Loucy (cell line): ENCODE results near the gene IGSF21.

ENCODE experiments used
- H2AFZ ChIP-seq: fragments of 200-600 bp; sonication (generic); 2 replicates; pipeline ENCODE4 v1.6.0; 2016; ENCODE audit warnings: antibody characterized with exemption, mild to moderate bottlenecking, low read length, moderate library complexity
- H3F3A ChIP-seq: fragments of 200-600 bp; 2 replicates; pipeline ENCODE4 v1.6.0; 2016; ENCODE audit warnings: antibody characterized with exemption, low read depth, mild to moderate bottlenecking
- H3K27me3 ChIP-seq: fragments of 200-600 bp; sonication (generic); 2 replicates; pipeline ENCODE4 v1.6.1; 2014; ENCODE audit warnings: low read length, mild to moderate bottlenecking; ENCODE audit not compliant: insufficient read depth, poor library complexity, severe bottlenecking
- H3K36me3 ChIP-seq: fragments of 200-600 bp; sonication (generic); 2 replicates; pipeline ENCODE4 v1.6.1; 2016; ENCODE audit warnings: low read length; ENCODE audit not compliant: insufficient read depth
- H3K4me1 ChIP-seq: fragments of 200-600 bp; sonication (generic); 2 replicates; pipeline ENCODE4 v1.5.1; 2014; ENCODE audit warnings: low read length, mild to moderate bottlenecking; ENCODE audit not compliant: insufficient read depth, poor library complexity, severe bottlenecking
- H3K4me2 ChIP-seq: fragments of 200-600 bp; sonication (generic); 2 replicates; pipeline ENCODE4 v1.6.0; 2014; ENCODE audit warnings: antibody characterized with exemption, low read length, low read depth, mild to moderate bottlenecking; ENCODE audit not compliant: poor library complexity, severe bottlenecking
- H3K4me3 ChIP-seq: fragments of 200-600 bp; sonication (generic); 2 replicates; pipeline ENCODE4 v1.5.1; 2014; ENCODE audit warnings: low read length, mild to moderate bottlenecking, mixed read lengths; ENCODE audit not compliant: poor library complexity, severe bottlenecking
- H3K79me2 ChIP-seq: fragments of 200-600 bp; sonication (generic); 2 replicates; pipeline ENCODE4 v1.6.1; 2014; ENCODE audit warnings: low read length; ENCODE audit not compliant: insufficient read depth
- H3K9ac ChIP-seq: fragments of 200-600 bp; sonication (generic); 2 replicates; pipeline ENCODE4 v1.6.0; 2014; ENCODE audit warnings: mild to moderate bottlenecking, low read depth, low read length, moderate library complexity; ENCODE audit not compliant: poor library complexity, severe bottlenecking
- H3K9me2 ChIP-seq: fragments of 200-600 bp; sonication (generic); replicated peaks from 2 replicates; pipeline ENCODE4 v1.6.1; 2016; ENCODE audit warnings: low read depth, low read length, mixed read lengths
- H3K9me3 ChIP-seq: fragments of 200-600 bp; sonication (generic); 2 replicates; pipeline ENCODE4 v1.6.1; 2014; ENCODE audit warnings: mild to moderate bottlenecking, antibody characterized with exemption, low read length, low read depth; ENCODE audit not compliant: insufficient read depth
- H4K20me1 ChIP-seq: fragments of 200-600 bp; sonication (generic); 2 replicates; pipeline ENCODE4 v1.6.0; 2014; ENCODE audit warnings: antibody characterized with exemption, low read length, mild to moderate bottlenecking; ENCODE audit not compliant: insufficient read depth, poor library complexity, severe bottlenecking
- EZH2phosphoT487 ChIP-seq: fragments of 200-600 bp; IDR thresholded peaks from 2 replicates; pipeline ENCODE4 v1.6.1; 2018; ENCODE audit warnings: antibody characterized with exemption, mild to moderate bottlenecking, moderate library complexity, borderline replicate concordance
- TF ChIP-seq, protein P1 (sequence below): fragments of 200-600 bp; sonication (generic); conservative IDR thresholded peaks from 2 replicates; pipeline ENCODE4 v1.5.1; 2014; ENCODE audit warnings: mild to moderate bottlenecking, antibody characterized with exemption, low read length

Gene IGSF21

GRCh38 chr1:18347559-18347958, 240.0 kb downstream of the IGSF21 start:
- Histone ChIP-seq H3K9ac (no peak overlapping the region), H4K20me1 (no peaks in the 10 kb centered on the region), H3K4me2 (no peak overlapping the region), H3K4me1 (no peaks in the 10 kb centered on the region), H3K9me2 (no peaks in the 10 kb centered on the region), H3F3A (no peaks in the 10 kb centered on the region), H3K79me2 (no peaks in the 10 kb centered on the region), H3K27me3 (no peaks in the 10 kb centered on the region), H3K4me3 (no peak overlapping the region), H3K9me3 (peaks cover 3% of the 10 kb centered on the region; the same call in 1 of the 2 replicates), H2AFZ (no peak overlapping the region), H3K36me3 (no peaks in the 10 kb centered on the region)
- TF ChIP-seq, protein P1, sequence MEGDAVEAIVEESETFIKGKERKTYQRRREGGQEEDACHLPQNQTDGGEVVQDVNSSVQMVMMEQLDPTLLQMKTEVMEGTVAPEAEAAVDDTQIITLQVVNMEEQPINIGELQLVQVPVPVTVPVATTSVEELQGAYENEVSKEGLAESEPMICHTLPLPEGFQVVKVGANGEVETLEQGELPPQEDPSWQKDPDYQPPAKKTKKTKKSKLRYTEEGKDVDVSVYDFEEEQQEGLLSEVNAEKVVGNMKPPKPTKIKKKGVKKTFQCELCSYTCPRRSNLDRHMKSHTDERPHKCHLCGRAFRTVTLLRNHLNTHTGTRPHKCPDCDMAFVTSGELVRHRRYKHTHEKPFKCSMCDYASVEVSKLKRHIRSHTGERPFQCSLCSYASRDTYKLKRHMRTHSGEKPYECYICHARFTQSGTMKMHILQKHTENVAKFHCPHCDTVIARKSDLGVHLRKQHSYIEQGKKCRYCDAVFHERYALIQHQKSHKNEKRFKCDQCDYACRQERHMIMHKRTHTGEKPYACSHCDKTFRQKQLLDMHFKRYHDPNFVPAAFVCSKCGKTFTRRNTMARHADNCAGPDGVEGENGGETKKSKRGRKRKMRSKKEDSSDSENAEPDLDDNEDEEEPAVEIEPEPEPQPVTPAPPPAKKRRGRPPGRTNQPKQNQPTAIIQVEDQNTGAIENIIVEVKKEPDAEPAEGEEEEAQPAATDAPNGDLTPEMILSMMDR, result no peak
- TF ChIP-seq EZH2phosphoT487, result no peak

DNA sequence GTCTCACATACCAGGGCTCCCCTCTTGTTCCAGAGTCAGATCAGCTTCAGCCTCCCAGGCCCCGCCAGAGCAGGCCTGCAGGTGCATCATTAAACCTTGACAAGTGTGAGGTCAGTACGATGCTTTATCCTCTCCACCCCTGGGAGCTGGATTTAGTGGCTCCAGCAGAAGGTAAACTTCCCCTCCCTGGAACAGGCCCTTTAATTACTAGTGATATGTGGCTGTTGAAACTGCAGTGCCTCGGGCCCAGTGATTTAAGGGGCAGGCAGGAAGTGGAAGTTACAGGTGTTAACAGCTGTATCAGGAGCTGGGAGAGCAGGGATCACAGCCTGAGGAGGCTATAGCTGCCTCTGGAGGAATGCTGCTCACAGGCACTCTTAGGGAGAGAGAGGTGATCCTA, 240.8 kb downstream of the IGSF21 start:
- H3K79me2 ChIP-seq, result no peaks in the 10 kb centered on the region
- TF ChIP-seq EZH2phosphoT487, result no peak
- TF ChIP-seq, protein P1, result no peak
- H3K4me1 ChIP-seq, result no peaks in the 10 kb centered on the region
- H3K9ac ChIP-seq, result no peak overlapping the region
- no peak overlapping the region for H3K4me3 ChIP-seq
- H3K9me2 ChIP-seq, result no peaks in the 10 kb centered on the region
- no peak overlapping the region for H2AFZ ChIP-seq
- H3K36me3 ChIP-seq, result no peaks in the 10 kb centered on the region
- no peak overlapping the region for H3K4me2 ChIP-seq
- H3K9me3 ChIP-seq, result peaks cover 3% of the 10 kb centered on the region; the same call in 1 of the 2 replicates
- no peaks in the 10 kb centered on the region for H4K20me1 ChIP-seq
- H3K27me3 ChIP-seq, result no peaks in the 10 kb centered on the region
- H3F3A ChIP-seq, result no peaks in the 10 kb centered on the region

GRCh38 chr1:18350747-18351146, 243.1 kb downstream of the IGSF21 start:
- no peak overlapping the region for H3K4me3 ChIP-seq
- H3K9me2 ChIP-seq, result no peaks in the 10 kb centered on the region
- no peaks in the 10 kb centered on the region for H3F3A ChIP-seq
- no peaks in the 10 kb centered on the region for H3K36me3 ChIP-seq
- H3K9ac ChIP-seq, result no peak overlapping the region
- H3K9me3 ChIP-seq, result peaks cover under 1% of the 10 kb centered on the region; the same call in 1 of the 2 replicates
- TF ChIP-seq, protein P1, result no peak
- no peaks in the 10 kb centered on the region for H3K4me1 ChIP-seq
- H2AFZ ChIP-seq, result no peak overlapping the region
- no peaks in the 10 kb centered on the region for H4K20me1 ChIP-seq
- H3K4me2 ChIP-seq, result no peak overlapping the region
- no peaks in the 10 kb centered on the region for H3K27me3 ChIP-seq
- no peaks in the 10 kb centered on the region for H3K79me2 ChIP-seq
